Keratinocyte (primary cell): ENCODE measurements around the gene NUP205.

Source experiments
- CTCF ChIP-seq, 3 experiments: IDR thresholded peaks in 1 of 3; conservative IDR thresholded peaks in 1 of 3; optimal IDR thresholded peaks in 1 of 3; 2 replicates in 2 of 3; 3 replicates in 1 of 3; pipeline versions ENCODE3 to v1.5.1; 2011; ENCODE audit warnings: low read length in 3 of 3, mild to moderate bottlenecking in 3 of 3, moderate library complexity in 2 of 3, control low read depth in 1 of 3, inconsistent platforms in 1 of 3; ENCODE audit not compliant: insufficient read depth in 2 of 3; ENCODE audit errors: extremely low read depth in 1 of 3
- EZH2 ChIP-seq: IDR thresholded peaks from one replicate; pipeline ENCODE4 v1.6.1; 2012; ENCODE audit warnings: inconsistent platforms, mild to moderate bottlenecking, low read length, moderate library complexity

- TF ChIP-seq CTCF (optimal IDR thresholded peaks at IDR 0.05 in 1 of 3, IDR thresholded peaks at IDR 0.05 in 1 of 3, conservative IDR thresholded peaks at IDR 0.05 in 1 of 3; ENCODE audit: extremely low read depth in 1 of 3, insufficient read depth in 2 of 3, low read length in 3 of 3) (no peak), EZH2 (no peak)
These were observed 126.4 kb downstream of the NUP205 start for GRCh38 chr7:135684136-135684535.
